Spleen (tissue), 10 donors: ENCODE results near the gene SMIM5. TPM values are rescaled to one million over a fixed set of nuclear protein-coding genes. Genes with fewer than 3 reads are reported as not detected.

Source experiments
- polyA plus RNA-seq, 3 donors: library from polyadenylated mRNA; stranded (reverse); fragments of 200-250 nt; gene quantifications; one replicate each; pipeline ENCODE4 v1.2.1, GENCODE V29; 2013
- total RNA-seq, 7 donors: library from RNA; depleted of rRNA in 3 of 7; stranded (reverse); fragments of >200 nt in 3 of 7; fragmentation: NEBNext Ultra II Directional in 4 of 7; extraction: Animal tissue kit (Norgen Biotek cat#: 25700) in 4 of 7; gene quantifications; one replicate each; pipeline versions ENCODE4 v1.1.0 to v1.2.1, GENCODE V29; 2016 to 2021
- donor health status: healthy with polysubstance abuse.
- donor health status: DM: no; HTN: no; CAD: no; lungs with moderate emphysema.
- donor health status: DM: no; HTN: no; CAD: no.
- donor health status: Bipolar disorder and iron deficiency.
- donor health status: healthy.
- donor health status: DM: no; HTN: no; CAD: no.
- donor health status: DM: yes; HTN: yes; CAD: no.

SMIM5 gene
- total and polyA plus RNA-seq, 10 donors, result 2.1 to 5.1 (median 3.7) TPM

Other genes with a start within 250 kb of the SMIM5 start
- gene GRB2, start 227.8 kb upstream of the SMIM5 start, total RNA-seq, result 100 to 1,000 TPM; 180 to 352 (median 238) TPM
- gene GRB2, start 227.8 kb upstream of the SMIM5 start, polyA plus RNA-seq, result 100 to 1,000 TPM in 1 of 3 donors, 10 to 100 TPM in 2; 66.8 to 117 (median 85.2) TPM
- 100 to 1,000 TPM in 1 of 7 donors, 10 to 100 TPM in 6; 66.6 to 101 (median 94.1) TPM for gene TMEM94, start 176.8 kb upstream of the SMIM5 start, total RNA-seq
- gene TMEM94, start 176.8 kb upstream of the SMIM5 start, polyA plus RNA-seq, result 10 to 100 TPM; 24.8 to 77.8 (median 59.5) TPM
- 100 to 1,000 TPM in 3 of 7 donors, 10 to 100 TPM in 4; 33.5 to 135 (median 51.1) TPM for gene CASKIN2, start 117.9 kb upstream of the SMIM5 start, total RNA-seq
- gene CASKIN2, start 117.9 kb upstream of the SMIM5 start, polyA plus RNA-seq, result 10 to 100 TPM in 1 of 3 donors, 1 to 10 TPM in 2; 4.7 to 27.8 (median 6.2) TPM
- 10 to 100 TPM; 31.0 to 58.1 (median 35.4) TPM for gene TSEN54, start 116.9 kb upstream of the SMIM5 start, total RNA-seq
- 10 to 100 TPM; 40.8 to 87.8 (median 68.9) TPM for gene TSEN54, start 116.9 kb upstream of the SMIM5 start, polyA plus RNA-seq
- 10 to 100 TPM; 44.0 to 97.8 (median 75.1) TPM for gene LLGL2, start 107.7 kb upstream of the SMIM5 start, total RNA-seq
- 100 to 1,000 TPM in 1 of 3 donors, 10 to 100 TPM in 2; 28.6 to 153 (median 92.6) TPM for gene LLGL2, start 107.7 kb upstream of the SMIM5 start, polyA plus RNA-seq
- 100 to 1,000 TPM; 203 to 569 (median 292) TPM for gene MYO15B, start 45.6 kb upstream of the SMIM5 start, total RNA-seq
- gene MYO15B, start 45.6 kb upstream of the SMIM5 start, polyA plus RNA-seq, result 100 to 1,000 TPM; 123 to 551 (median 402) TPM
- gene RECQL5, start 33.7 kb downstream of the SMIM5 start, total RNA-seq, result 10 to 100 TPM; 25.7 to 51.0 (median 37.6) TPM
- 10 to 100 TPM; 28.2 to 48.8 (median 47.4) TPM for gene RECQL5, start 33.7 kb downstream of the SMIM5 start, polyA plus RNA-seq
- gene SAP30BP, start 33.9 kb downstream of the SMIM5 start, total RNA-seq, result 100 to 1,000 TPM in 3 of 7 donors, 10 to 100 TPM in 4; 71.6 to 110 (median 82.1) TPM
- gene SAP30BP, start 33.9 kb downstream of the SMIM5 start, polyA plus RNA-seq, result 10 to 100 TPM; 53.8 to 76.7 (median 70.4) TPM
- 100 to 1,000 TPM in 3 of 7 donors, 10 to 100 TPM in 4; 80.4 to 205 (median 90.1) TPM for gene ITGB4, start 88.0 kb downstream of the SMIM5 start, total RNA-seq
- 10 to 100 TPM; 16.6 to 49.9 (median 30.1) TPM for gene ITGB4, start 88.0 kb downstream of the SMIM5 start, polyA plus RNA-seq
- gene GALK1, start 131.8 kb downstream of the SMIM5 start, total RNA-seq, result 10 to 100 TPM; 23.5 to 45.1 (median 33.5) TPM
- 10 to 100 TPM; 34.2 to 45.9 (median 37.0) TPM for gene GALK1, start 131.8 kb downstream of the SMIM5 start, polyA plus RNA-seq
- 10 to 100 TPM; 35.4 to 53.8 (median 48.6) TPM for gene UNK, start 151.4 kb downstream of the SMIM5 start, total RNA-seq
- 10 to 100 TPM; 19.0 to 41.9 (median 25.8) TPM for gene UNK, start 151.4 kb downstream of the SMIM5 start, polyA plus RNA-seq
- gene UNC13D, start 211.0 kb downstream of the SMIM5 start, total RNA-seq, result 100 to 1,000 TPM in 6 of 7 donors, 10 to 100 TPM in 1; 87.1 to 187 (median 129) TPM
- 10 to 100 TPM; 36.4 to 86.1 (median 53.0) TPM for gene UNC13D, start 211.0 kb downstream of the SMIM5 start, polyA plus RNA-seq
- gene WBP2, start 221.9 kb downstream of the SMIM5 start, total RNA-seq, result 100 to 1,000 TPM in 4 of 7 donors, 10 to 100 TPM in 3; 46.7 to 144 (median 125) TPM
- 100 to 1,000 TPM in 1 of 3 donors, 10 to 100 TPM in 2; 70.2 to 104 (median 74.1) TPM for gene WBP2, start 221.9 kb downstream of the SMIM5 start, polyA plus RNA-seq
- 10 to 100 TPM; 30.8 to 73.8 (median 38.5) TPM for gene TRIM47, start 245.1 kb downstream of the SMIM5 start, total RNA-seq
- gene TRIM47, start 245.1 kb downstream of the SMIM5 start, polyA plus RNA-seq, result 10 to 100 TPM; 28.1 to 42.0 (median 28.4) TPM